Activated T-helper 17 cell treated with anti-CD3 and anti-CD28 coated beads, Interleukin-2, amount 50 U/mL, for 72 hours (primary cell): ENCODE data around the gene INSIG2. TPM values are rescaled to one million over a fixed set of nuclear protein-coding genes. Genes with fewer than 3 reads are reported as not detected.
A peak's percentile ranks its signal among the peaks of the same experiment; 100 is the strongest.

ENCODE experiments used
- ATAC-seq: fragments of 150-1000 bp; cut with Tn5 transposase; replicated peaks from 2 replicates; pipeline ENCODE4 v1.10.0; 2021; ENCODE audit warnings: mild to moderate bottlenecking, moderate library complexity
- H3K27ac Mint-ChIP-seq: one replicate; pipeline ENCODE4 v1.8.0; 2022; ENCODE audit warnings: mixed read lengths
- H3K27me3 Mint-ChIP-seq: one replicate; pipeline ENCODE4 v1.8.0; 2022; ENCODE audit warnings: mixed read lengths
- H3K36me3 Mint-ChIP-seq: one replicate; pipeline ENCODE4 v1.8.0; 2022; ENCODE audit warnings: low read depth, mild to moderate bottlenecking, mixed read lengths
- H3K4me1 Mint-ChIP-seq: one replicate; pipeline ENCODE4 v1.8.0; 2022; ENCODE audit warnings: mixed read lengths
- H3K4me3 Mint-ChIP-seq: one replicate; pipeline ENCODE4 v1.8.0; 2022; ENCODE audit warnings: mild to moderate bottlenecking, mixed read lengths
- H3K9me3 Mint-ChIP-seq: one replicate; pipeline ENCODE4 v1.8.0; 2022; ENCODE audit warnings: mixed read lengths
- total RNA-seq, 2 donors: library from RNA; stranded (reverse); gene quantifications; one replicate each; pipeline ENCODE4 v1.2.3, GENCODE V29; 2022

INSIG2 gene
- total RNA-seq, 2 donors from 2014 or later: 75.4 to 309 TPM

- H3K4me3 Mint-ChIP-seq: no peak overlapping the region
- no peak overlapping the region for H3K27ac Mint-ChIP-seq
- no peaks in the 10 kb centered on the region for H3K4me1 Mint-ChIP-seq
- no peaks in the 10 kb centered on the region for H3K9me3 Mint-ChIP-seq
- H3K27me3 Mint-ChIP-seq: peaks cover 27% of the 10 kb centered on the region
- no peaks in the 10 kb centered on the region for H3K36me3 Mint-ChIP-seq
- ATAC-seq: no peak
Observed at GRCh38 chr2:118053681-118054080, 34.6 kb upstream of the INSIG2 start.

DNA sequence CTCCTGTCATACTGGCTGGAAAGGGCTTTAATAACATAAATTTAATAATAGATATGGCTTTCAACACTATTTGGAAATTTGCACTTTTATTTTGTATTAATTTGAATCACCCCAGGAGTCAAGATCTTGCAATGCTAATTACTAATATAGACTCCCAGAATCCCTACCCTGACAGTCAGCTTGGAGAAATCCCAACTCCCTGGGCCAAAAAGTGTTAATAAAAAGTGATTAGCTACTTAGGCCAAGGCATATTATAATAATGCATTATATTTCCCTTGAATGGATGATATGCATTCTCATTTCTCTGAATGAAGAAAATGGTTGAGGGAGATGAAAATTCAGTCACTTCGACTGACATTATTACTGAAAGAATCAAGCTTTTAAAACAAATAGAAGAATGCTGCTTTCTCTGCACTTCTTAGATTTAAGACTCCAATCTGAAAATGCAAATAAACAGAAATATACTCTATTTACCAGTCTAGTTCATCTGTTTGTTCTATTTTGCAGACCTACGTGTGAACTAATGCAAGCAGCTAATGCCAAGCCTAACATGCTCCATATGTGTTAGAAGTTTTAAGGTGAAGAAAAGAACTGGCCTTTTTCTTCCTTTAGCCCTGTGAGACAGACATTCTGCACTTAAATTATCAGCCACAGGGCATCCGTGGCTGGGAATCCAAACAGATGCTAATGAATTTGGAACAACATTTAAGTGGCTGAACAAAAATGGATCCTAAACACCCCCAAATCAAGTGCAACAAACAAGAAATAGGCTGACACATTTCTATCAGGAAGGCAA is 33.9 kb upstream of the INSIG2 start:
- Mint-ChIP-seq H3K9me3 (no peaks in the 10 kb centered on the region), H3K4me1 (no peaks in the 10 kb centered on the region), H3K27ac (no peak overlapping the region), H3K27me3 (peaks cover 22% of the 10 kb centered on the region), H3K36me3 (no peaks in the 10 kb centered on the region), H3K4me3 (no peak overlapping the region)
- no peak for ATAC-seq

DNA sequence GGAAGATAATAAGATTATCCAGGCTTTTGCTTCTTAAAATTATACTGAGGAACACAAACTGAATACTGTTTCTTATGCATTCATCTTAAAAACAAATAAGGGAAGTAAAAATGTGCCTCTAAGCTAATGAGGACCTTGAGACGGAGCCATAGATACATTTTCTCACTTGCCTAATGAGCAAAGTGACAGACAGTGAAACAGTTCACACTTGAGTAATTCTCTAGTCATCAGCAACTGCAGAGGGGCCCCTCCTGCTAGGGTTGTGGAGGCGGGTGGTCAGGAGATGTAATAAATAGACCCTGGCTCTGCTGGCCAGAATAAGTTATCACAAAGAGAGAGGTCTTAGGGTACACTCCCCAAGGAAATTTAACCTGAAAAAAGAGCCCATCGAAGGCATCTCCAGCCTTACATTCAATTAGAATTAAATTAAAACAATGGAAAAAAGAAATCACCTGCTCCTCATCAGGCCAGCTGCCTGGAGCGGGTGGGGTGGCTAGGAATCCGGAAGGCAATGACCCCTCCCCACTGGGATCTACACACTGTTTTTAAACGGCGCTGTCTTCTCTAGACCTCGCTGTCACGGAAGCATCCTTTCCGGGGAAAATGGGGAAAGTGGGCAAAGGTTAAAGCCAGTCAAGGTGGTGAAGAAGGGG is 32.6 kb upstream of the INSIG2 start:
- peak; percentile 18 for ATAC-seq
- peaks cover 14% of the 10 kb centered on the region for H3K27me3 Mint-ChIP-seq
- H3K36me3 Mint-ChIP-seq: no peaks in the 10 kb centered on the region
- H3K4me1 Mint-ChIP-seq: peaks cover 8% of the 10 kb centered on the region
- no peak overlapping the region for H3K27ac Mint-ChIP-seq
- no peaks in the 10 kb centered on the region for H3K9me3 Mint-ChIP-seq
- no peak overlapping the region for H3K4me3 Mint-ChIP-seq

GRCh38 chr2:118056165-118056534 is 32.1 kb upstream of the INSIG2 start:
- Mint-ChIP-seq H3K4me3 (no peak overlapping the region), H3K36me3 (no peaks in the 10 kb centered on the region), H3K27me3 (peaks cover 11% of the 10 kb centered on the region)

DNA sequence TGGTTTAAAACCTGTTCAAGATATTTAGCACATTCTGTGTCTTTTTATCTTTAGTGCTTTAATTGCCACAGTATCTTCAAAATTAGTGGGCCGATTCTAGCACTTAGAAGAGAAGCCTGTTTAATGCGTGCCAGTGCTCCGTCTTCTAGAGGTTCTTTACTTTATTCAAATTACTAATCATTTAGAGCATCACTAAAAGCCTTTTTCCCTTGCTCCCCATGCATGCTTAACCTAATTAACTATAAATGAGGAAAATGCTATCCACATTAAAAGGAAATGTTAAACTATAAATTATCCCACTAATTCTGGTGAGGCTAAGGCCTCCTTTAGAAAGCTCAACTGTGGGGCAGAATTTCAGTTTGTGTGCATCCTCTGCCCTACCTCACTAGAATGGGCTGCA is 31.5 kb upstream of the INSIG2 start:
- no peak for ATAC-seq
- peaks cover 15% of the 10 kb centered on the region for H3K4me1 Mint-ChIP-seq
- no peak overlapping the region for H3K27ac Mint-ChIP-seq
- H3K9me3 Mint-ChIP-seq: no peaks in the 10 kb centered on the region
- H3K4me3 Mint-ChIP-seq: no peak overlapping the region
- peaks cover 9% of the 10 kb centered on the region for H3K27me3 Mint-ChIP-seq
- no peaks in the 10 kb centered on the region for H3K36me3 Mint-ChIP-seq

More at GRCh38 chr2:118056165-118056534, 32.1 kb upstream of the INSIG2 start:
- Mint-ChIP-seq H3K27ac (no peak overlapping the region), H3K4me1 (peaks cover 11% of the 10 kb centered on the region), H3K9me3 (no peaks in the 10 kb centered on the region)
- ATAC-seq: no peak

- Mint-ChIP-seq H3K36me3 (no peaks in the 10 kb centered on the region), H3K4me3 (no peak overlapping the region)
Observed at GRCh38 chr2:118058951-118059350, 29.3 kb upstream of the INSIG2 start.

GRCh38 chr2:118059919-118060478 is 28.3 kb upstream of the INSIG2 start:
- H3K36me3 Mint-ChIP-seq: no peaks in the 10 kb centered on the region
- no peaks in the 10 kb centered on the region for H3K9me3 Mint-ChIP-seq
- peak overlapping the region; percentile 33 for H3K4me3 Mint-ChIP-seq
- ATAC-seq: peak; percentile 86
- peaks cover 2% of the 10 kb centered on the region for H3K27me3 Mint-ChIP-seq
- H3K4me1 Mint-ChIP-seq: peaks cover 15% of the 10 kb centered on the region
- peak overlapping the region; percentile 73 for H3K27ac Mint-ChIP-seq

More at GRCh38 chr2:118058951-118059350, 29.3 kb upstream of the INSIG2 start:
- no peaks in the 10 kb centered on the region for H3K9me3 Mint-ChIP-seq
- no peaks in the 10 kb centered on the region for H3K27me3 Mint-ChIP-seq
- H3K4me1 Mint-ChIP-seq: peaks cover 15% of the 10 kb centered on the region
- H3K27ac Mint-ChIP-seq: no peak overlapping the region
- no peak for ATAC-seq

- peak; percentile 19 for ATAC-seq
Observed at GRCh38 chr2:118061135-118061955, 26.9 kb upstream of the INSIG2 start.

DNA sequence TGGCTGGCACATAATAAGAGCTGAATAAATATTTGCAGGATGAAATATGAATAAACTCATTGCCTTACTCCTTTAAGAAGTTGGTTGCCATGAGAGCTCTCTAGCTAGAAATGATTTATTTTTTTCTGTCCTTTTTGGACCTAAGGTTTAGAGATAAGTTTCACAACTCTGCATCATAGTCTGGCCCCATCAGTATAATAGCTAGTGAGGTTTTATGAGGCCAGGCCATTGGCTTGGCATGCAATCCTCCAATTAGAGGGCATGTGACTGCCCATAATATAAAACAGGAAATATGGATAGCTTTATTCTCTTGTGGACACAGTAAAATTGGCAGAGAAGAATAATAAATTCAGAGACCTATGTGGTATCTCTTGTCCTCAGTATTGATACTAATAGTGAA is 26.2 kb upstream of the INSIG2 start:
- H3K4me3 Mint-ChIP-seq: no peak overlapping the region
- H3K27ac Mint-ChIP-seq: no peak overlapping the region
- H3K36me3 Mint-ChIP-seq: no peaks in the 10 kb centered on the region
- H3K9me3 Mint-ChIP-seq: no peaks in the 10 kb centered on the region
- H3K4me1 Mint-ChIP-seq: peaks cover 15% of the 10 kb centered on the region
- H3K27me3 Mint-ChIP-seq: peaks cover 13% of the 10 kb centered on the region
- no peak for ATAC-seq

More at GRCh38 chr2:118061135-118061955, 26.9 kb upstream of the INSIG2 start:
- H3K4me1 Mint-ChIP-seq: peaks cover 15% of the 10 kb centered on the region
- H3K9me3 Mint-ChIP-seq: no peaks in the 10 kb centered on the region
- H3K27ac Mint-ChIP-seq: peak overlapping the region; percentile 60
- peak overlapping the region; percentile 2 for H3K4me3 Mint-ChIP-seq
- peaks cover 12% of the 10 kb centered on the region for H3K27me3 Mint-ChIP-seq
- H3K36me3 Mint-ChIP-seq: no peaks in the 10 kb centered on the region

GRCh38 chr2:118062669-118063068 is 25.6 kb upstream of the INSIG2 start:
- Mint-ChIP-seq H3K9me3 (no peaks in the 10 kb centered on the region), H3K27ac (no peak overlapping the region), H3K4me3 (no peak overlapping the region), H3K36me3 (no peaks in the 10 kb centered on the region), H3K27me3 (peaks cover 13% of the 10 kb centered on the region), H3K4me1 (peaks cover 15% of the 10 kb centered on the region)
- ATAC-seq: no peak

DNA sequence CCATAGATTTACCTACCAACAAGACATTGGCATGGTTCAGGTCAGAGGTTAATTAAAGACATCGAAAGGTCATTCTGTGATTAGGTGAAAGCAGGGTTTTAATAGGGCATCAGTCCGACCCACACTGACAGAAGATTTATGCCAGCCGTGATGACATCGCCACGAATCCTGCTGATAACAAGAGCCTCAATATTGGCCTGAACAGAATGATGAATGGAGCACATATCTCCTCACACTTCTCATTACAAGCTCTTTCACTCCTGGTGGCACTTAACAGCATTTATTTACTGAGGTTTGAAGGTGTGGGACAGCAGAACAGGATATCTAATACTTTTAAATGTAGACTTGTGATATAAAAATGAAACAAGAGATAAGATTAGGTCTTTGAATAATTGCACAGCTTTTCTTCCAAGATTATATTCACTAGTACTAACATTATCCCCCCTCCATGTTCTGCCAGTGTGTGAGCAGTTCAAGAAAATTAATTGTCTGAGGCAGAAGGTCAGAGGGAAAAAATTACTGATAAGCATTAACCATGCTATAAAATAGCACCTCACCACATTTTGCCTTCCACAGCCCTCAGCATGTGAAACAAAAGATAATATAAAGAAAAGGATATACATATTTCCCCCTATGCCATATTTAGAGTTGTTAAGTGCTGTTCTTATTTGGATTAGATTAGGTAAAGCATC is 23.1 kb upstream of the INSIG2 start:
- ATAC-seq: no peak
- H3K4me1 Mint-ChIP-seq: peaks cover 10% of the 10 kb centered on the region
- no peak overlapping the region for H3K27ac Mint-ChIP-seq
- no peak overlapping the region for H3K4me3 Mint-ChIP-seq
- H3K9me3 Mint-ChIP-seq: no peaks in the 10 kb centered on the region
- no peaks in the 10 kb centered on the region for H3K36me3 Mint-ChIP-seq
- H3K27me3 Mint-ChIP-seq: peaks cover 18% of the 10 kb centered on the region

- no peak for ATAC-seq
- Mint-ChIP-seq H3K4me3 (no peak overlapping the region), H3K27me3 (peaks cover 18% of the 10 kb centered on the region), H3K9me3 (no peaks in the 10 kb centered on the region), H3K27ac (no peak overlapping the region), H3K36me3 (no peaks in the 10 kb centered on the region), H3K4me1 (peaks cover 5% of the 10 kb centered on the region)
Observed at GRCh38 chr2:118065921-118066511, 22.3 kb upstream of the INSIG2 start.

GRCh38 chr2:118077636-118078247 is 10.5 kb upstream of the INSIG2 start:
- no peaks in the 10 kb centered on the region for H3K36me3 Mint-ChIP-seq
- no peaks in the 10 kb centered on the region for H3K9me3 Mint-ChIP-seq
- H3K27ac Mint-ChIP-seq: no peak overlapping the region
- no peaks in the 10 kb centered on the region for H3K4me1 Mint-ChIP-seq
- no peak overlapping the region for H3K4me3 Mint-ChIP-seq
- no peak for ATAC-seq
- peaks cover 17% of the 10 kb centered on the region for H3K27me3 Mint-ChIP-seq
